Vagina (tissue), 2 donors: ENCODE data around the gene HERC2. TPM values are rescaled to one million over a fixed set of nuclear protein-coding genes. Genes with fewer than 3 reads are reported as not detected.
"Not testable (repeated sequence)": the region's sequence is repeated elsewhere in the genome, so short reads cannot be mapped to it uniquely, and the experiment has no call there.

ENCODE experiments used
- DNase-seq, 2 donors: peaks; one replicate each; pipeline ENCODE4 v3.0.0-alpha.2; 2017; ENCODE audit errors: extremely low spot score in 2 of 2
- H3K27ac ChIP-seq: fragments of 200-600 bp; sonication (generic); one replicate; pipeline ENCODE4 v1.5.1; 2019
- H3K27me3 ChIP-seq: fragments of 200-600 bp; sonication (generic); one replicate; pipeline ENCODE4 v1.5.1; 2019
- H3K36me3 ChIP-seq, 2 donors: fragments of 200-600 bp; sonication (generic); one replicate each; pipeline ENCODE4 v1.5.1; 2017 to 2019
- H3K4me1 ChIP-seq: fragments of 200-600 bp; sonication (generic); one replicate; pipeline ENCODE4 v1.5.1; 2019
- H3K4me3 ChIP-seq, 2 donors: fragments of 200-600 bp; sonication (generic); 1 replicate in 1 of 2; 2 replicates in 1 of 2; pipeline ENCODE4 v1.5.1; 2016 to 2019
- H3K9me3 ChIP-seq: fragments of 200-600 bp; sonication (generic); one replicate; pipeline ENCODE4 v1.5.1; 2019
- POLR2A ChIP-seq, 2 donors: fragments of 450-650 bp; IDR thresholded peaks; one replicate each; pipeline ENCODE4 v1.6.1; 2017; ENCODE audit warnings: antibody characterized with exemption in 2 of 2, mild to moderate bottlenecking in 2 of 2, moderate library complexity in 2 of 2
- POLR2AphosphoS5 ChIP-seq, 2 donors: sonication (generic); formaldehyde crosslinking; IDR thresholded peaks; one replicate each; pipeline ENCODE4 v1.9.0; 2017; ENCODE audit warnings: antibody characterized with exemption in 2 of 2, mild to moderate bottlenecking in 2 of 2, low read depth in 1 of 2; ENCODE audit not compliant: insufficient read depth in 1 of 2
- intact Hi-C: fragments of 100-400 bp; cut with DNase I; formaldehyde crosslinking; loops from one replicate; pipeline ENCODE4 v1.15.1; 2023
- total RNA-seq: library from RNA; depleted of rRNA; stranded (reverse); fragments of >200 nt; gene quantifications from one replicate; pipeline ENCODE4 v1.2.3, GENCODE V29; 2016
- TF ChIP-seq, protein P1 (sequence below), 3 experiments: fragments of 450-650 bp in 2 of 3; fragments of 200-600 bp in 1 of 3; sonication (generic) in 1 of 3; IDR thresholded peaks; one replicate each; pipeline ENCODE4 v1.5.1; 2017 to 2019; ENCODE audit warnings: antibody characterized with exemption in 3 of 3, mild to moderate bottlenecking in 2 of 3, moderate library complexity in 2 of 3

HERC2 gene
- total RNA-seq, 1 donor from 2014 or later: 45.2 TPM

GRCh38 chr15:28208583-28208982, 113.4 kb downstream of the HERC2 start:
- Histone ChIP-seq H3K9me3 (no peaks in the 10 kb centered on the region), H3K27me3 (no peaks in the 10 kb centered on the region), H3K27ac (no peak overlapping the region), H3K4me3 (no peak overlapping the region), H3K4me1 (no peaks in the 10 kb centered on the region), H3K36me3 (peaks cover 0 to 7% of the 10 kb centered on the region in 2 donors)
- intact Hi-C loops: no loop called here
- no peak for DNase-seq
- TF ChIP-seq POLR2A (IDR thresholded peaks at IDR 0.05): no peak
- TF ChIP-seq POLR2AphosphoS5 (IDR thresholded peaks at IDR 0.05; ENCODE audit: insufficient read depth in 1 of 2, low read depth in 1 of 2): no peak
- TF ChIP-seq, protein P1, sequence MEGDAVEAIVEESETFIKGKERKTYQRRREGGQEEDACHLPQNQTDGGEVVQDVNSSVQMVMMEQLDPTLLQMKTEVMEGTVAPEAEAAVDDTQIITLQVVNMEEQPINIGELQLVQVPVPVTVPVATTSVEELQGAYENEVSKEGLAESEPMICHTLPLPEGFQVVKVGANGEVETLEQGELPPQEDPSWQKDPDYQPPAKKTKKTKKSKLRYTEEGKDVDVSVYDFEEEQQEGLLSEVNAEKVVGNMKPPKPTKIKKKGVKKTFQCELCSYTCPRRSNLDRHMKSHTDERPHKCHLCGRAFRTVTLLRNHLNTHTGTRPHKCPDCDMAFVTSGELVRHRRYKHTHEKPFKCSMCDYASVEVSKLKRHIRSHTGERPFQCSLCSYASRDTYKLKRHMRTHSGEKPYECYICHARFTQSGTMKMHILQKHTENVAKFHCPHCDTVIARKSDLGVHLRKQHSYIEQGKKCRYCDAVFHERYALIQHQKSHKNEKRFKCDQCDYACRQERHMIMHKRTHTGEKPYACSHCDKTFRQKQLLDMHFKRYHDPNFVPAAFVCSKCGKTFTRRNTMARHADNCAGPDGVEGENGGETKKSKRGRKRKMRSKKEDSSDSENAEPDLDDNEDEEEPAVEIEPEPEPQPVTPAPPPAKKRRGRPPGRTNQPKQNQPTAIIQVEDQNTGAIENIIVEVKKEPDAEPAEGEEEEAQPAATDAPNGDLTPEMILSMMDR (IDR thresholded peaks at IDR 0.05): no peak

GRCh38 chr15:28205640-28206039, 116.3 kb downstream of the HERC2 start:
- H3K4me3 ChIP-seq, H3K27ac ChIP-seq, H3K9me3 ChIP-seq, H3K27me3 ChIP-seq, H3K4me1 ChIP-seq, DNase-seq, intact Hi-C loops: not testable (repeated sequence)
- peaks cover 0 to 17% of the 10 kb centered on the region in 2 donors for H3K36me3 ChIP-seq

DNA sequence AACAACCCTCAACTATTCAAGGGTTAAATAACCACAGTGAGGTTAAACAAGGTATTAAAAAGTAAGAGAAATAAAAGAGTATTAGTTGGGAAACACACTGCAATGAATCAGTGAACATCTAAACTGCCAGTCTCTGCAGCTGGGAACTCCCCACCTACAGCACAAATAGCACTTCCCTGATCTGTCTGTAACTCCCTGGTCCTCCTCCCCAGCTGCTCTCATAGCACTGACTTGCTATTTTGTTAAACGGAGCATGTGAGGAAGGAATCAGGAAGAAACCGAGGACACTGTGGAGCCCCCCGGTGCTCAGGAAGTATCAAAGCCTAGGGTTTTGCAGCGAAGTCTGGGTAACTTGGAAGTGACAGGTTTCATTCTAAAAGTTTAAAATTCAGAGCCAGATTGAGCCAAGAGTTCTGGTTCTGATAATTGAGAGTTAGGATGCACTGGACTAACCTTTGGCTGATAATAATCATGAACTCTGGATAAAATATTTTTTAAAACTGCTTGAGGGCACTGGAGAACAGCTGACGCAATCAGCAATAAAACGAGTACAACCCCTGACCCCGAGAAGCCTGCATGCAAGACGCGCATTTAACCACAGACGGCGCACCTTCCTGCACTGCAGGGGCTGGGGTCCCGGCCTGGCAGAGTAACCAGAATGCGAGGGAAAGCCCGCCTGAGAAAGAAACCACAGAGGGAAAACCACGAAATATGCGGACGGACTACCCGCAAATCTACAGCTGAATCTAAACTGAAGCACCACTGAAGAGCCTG, 118.7 kb downstream of the HERC2 start:
- H3K4me1 ChIP-seq, H3K4me3 ChIP-seq, H3K27ac ChIP-seq, DNase-seq, intact Hi-C loops, H3K27me3 ChIP-seq, H3K9me3 ChIP-seq: not testable (repeated sequence)
- H3K36me3 ChIP-seq: peaks cover 0 to 18% of the 10 kb centered on the region in 2 donors

DNA sequence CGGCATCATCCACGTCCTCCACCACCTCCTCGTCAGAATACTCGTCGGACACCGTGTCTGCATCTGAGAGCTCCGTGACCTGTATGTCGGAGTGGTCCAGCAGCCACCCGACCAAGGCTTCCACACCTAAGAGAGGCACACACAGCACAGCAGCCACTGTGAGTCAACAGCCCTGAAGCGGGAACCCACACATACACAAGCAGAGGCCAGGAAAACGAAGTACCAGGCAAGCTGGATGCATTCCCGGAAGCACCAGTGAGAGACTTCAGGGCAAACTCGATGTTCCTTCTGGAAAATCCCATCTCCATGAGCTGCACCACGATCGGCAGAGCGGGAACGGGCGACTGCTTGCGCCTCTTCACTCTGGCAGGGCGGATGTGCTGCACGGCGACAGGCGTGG, 119.9 kb downstream of the HERC2 start:
- H3K27me3 ChIP-seq, DNase-seq, H3K27ac ChIP-seq, H3K4me1 ChIP-seq, H3K9me3 ChIP-seq, H3K4me3 ChIP-seq, intact Hi-C loops: not testable (repeated sequence)
- peaks cover 0 to 20% of the 10 kb centered on the region in 2 donors for H3K36me3 ChIP-seq

DNA sequence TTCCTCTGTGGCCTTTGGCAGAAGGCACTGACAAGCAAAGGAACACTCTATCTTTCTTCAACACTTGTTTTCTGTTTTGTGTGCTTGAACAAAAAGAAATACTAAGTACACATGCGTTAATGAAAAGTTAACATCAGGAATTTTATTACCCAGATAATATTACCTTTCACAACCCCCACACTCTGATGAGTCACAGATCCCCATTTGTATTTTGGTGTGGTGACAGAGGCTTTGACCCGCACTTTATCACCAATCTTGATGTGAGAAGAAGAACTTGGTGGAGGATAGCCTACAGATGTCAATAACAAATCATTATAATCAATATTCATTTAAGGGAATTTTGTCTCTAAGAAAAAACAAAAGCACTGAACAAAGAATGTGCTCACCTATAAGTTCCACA, 123.8 kb downstream of the HERC2 start:
- H3K27me3 ChIP-seq, H3K4me1 ChIP-seq, H3K4me3 ChIP-seq, intact Hi-C loops, H3K27ac ChIP-seq, DNase-seq, H3K9me3 ChIP-seq: not testable (repeated sequence)
- peaks cover 0 to 29% of the 10 kb centered on the region in 2 donors for H3K36me3 ChIP-seq

DNA sequence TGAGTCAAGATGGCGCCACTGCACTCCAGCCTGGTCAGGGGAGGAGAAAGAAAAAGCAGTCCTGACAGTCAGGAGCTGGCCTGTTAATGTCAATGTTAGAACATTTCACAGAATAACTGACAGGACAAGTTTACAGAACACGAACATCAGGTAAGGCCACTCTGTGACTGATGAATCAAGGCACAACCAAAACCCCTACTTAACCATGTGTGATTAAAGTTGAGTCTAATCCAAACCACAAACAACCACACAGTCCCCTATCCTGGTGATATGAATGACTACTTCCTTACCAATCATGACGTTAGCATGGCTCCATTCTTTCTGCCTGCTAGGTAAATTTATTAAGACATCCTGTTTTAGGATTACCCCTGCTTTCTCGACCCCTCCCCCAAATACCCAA, 124.3 kb downstream of the HERC2 start:
- H3K4me1 ChIP-seq, DNase-seq, H3K27ac ChIP-seq, intact Hi-C loops, H3K27me3 ChIP-seq, H3K9me3 ChIP-seq, H3K4me3 ChIP-seq: not testable (repeated sequence)
- H3K36me3 ChIP-seq: peaks cover 0 to 29% of the 10 kb centered on the region in 2 donors

DNA sequence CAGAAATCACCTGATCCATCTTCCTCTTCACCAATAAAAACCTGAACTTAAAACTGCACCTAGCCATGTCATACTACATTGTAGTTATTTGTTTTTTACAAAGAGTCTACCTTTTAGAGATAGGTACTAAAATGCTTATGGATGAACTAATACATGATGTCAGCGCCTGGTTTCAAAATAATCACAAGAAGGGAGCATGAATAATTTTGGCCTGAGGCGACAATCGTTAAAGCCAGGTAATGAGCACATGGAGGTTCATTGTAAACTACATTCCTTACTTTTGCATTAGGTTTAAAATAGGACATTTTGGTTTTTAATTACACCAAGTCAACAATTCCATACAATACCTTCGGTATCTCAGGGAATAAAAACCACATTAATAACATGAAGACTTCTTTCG, 125.4 kb downstream of the HERC2 start:
- H3K27me3 ChIP-seq, H3K4me3 ChIP-seq, H3K4me1 ChIP-seq, H3K9me3 ChIP-seq, H3K27ac ChIP-seq, intact Hi-C loops, DNase-seq: not testable (repeated sequence)
- H3K36me3 ChIP-seq: peaks cover 0 to 22% of the 10 kb centered on the region in 2 donors

DNA sequence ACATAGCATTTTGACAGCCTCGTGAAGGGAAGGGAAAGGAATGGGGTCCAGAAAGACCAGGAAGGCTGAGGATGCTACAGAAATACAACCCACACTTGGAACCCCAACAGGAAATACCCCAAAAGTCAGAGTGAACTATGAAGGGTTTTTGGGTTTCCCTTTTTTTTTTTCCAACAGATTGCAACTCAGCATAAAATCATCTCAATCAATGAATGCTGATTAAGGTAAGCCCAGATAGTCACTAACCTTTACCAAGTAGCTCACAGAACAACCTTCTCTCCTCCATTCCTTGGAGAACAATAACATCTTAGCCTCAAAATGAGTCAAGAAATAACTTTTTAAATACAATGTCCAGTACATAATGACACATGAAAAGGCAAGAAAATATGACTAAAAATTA, 129.2 kb downstream of the HERC2 start:
- H3K36me3 ChIP-seq: peaks cover 0 to 42% of the 10 kb centered on the region in 2 donors

More for the DNA sequence above, 129.2 kb downstream of the HERC2 start:
- TF ChIP-seq POLR2A (IDR thresholded peaks at IDR 0.05) (no peak), POLR2AphosphoS5 (IDR thresholded peaks at IDR 0.05; ENCODE audit: insufficient read depth in 1 of 2, low read depth in 1 of 2) (no peak)
- TF ChIP-seq, protein P1 (IDR thresholded peaks at IDR 0.05): no peak
- DNase-seq: no peak
- Histone ChIP-seq H3K9me3 (no peaks in the 10 kb centered on the region), H3K4me3 (no peak overlapping the region), H3K27me3 (no peaks in the 10 kb centered on the region), H3K4me1 (no peaks in the 10 kb centered on the region), H3K27ac (no peak overlapping the region)
- intact Hi-C loops: no loop called here
